GM21529 (cell line): ENCODE results near the gene POFUT1.
"Not testable (repeated sequence)": the region's sequence is repeated elsewhere in the genome, so short reads cannot be mapped to it uniquely, and the experiment has no call there.

ENCODE experiments used
- ATAC-seq: cut with Tn5 transposase; IDR thresholded peaks from one replicate; pipeline ENCODE4 v1.9.1; 2021; ENCODE audit not compliant: unreplicated experiment

Gene POFUT1

GRCh38 chr20:32188376-32189122, 19.1 kb upstream of the POFUT1 start:
- ATAC-seq, result no peak

GRCh38 chr20:32189123-32189410, 18.6 kb upstream of the POFUT1 start:
- no peak for ATAC-seq

- ATAC-seq, result no peak
Measured at GRCh38 chr20:32189691-32190615, 17.7 kb upstream of the POFUT1 start.

GRCh38 chr20:32190616-32191415, 16.9 kb upstream of the POFUT1 start:
- no peak for ATAC-seq

GRCh38 chr20:32191422-32191821, 16.3 kb upstream of the POFUT1 start:
- ATAC-seq, result no peak

- ATAC-seq, result no peak
Measured at GRCh38 chr20:32191873-32192272, 15.8 kb upstream of the POFUT1 start.

GRCh38 chr20:32192698-32193097, 15.0 kb upstream of the POFUT1 start:
- no peak for ATAC-seq

- not testable (repeated sequence) for ATAC-seq
Measured at GRCh38 chr20:32193336-32193735, 14.3 kb upstream of the POFUT1 start.

- ATAC-seq, result no peak
Measured at GRCh38 chr20:32193996-32194395, 13.7 kb upstream of the POFUT1 start.

GRCh38 chr20:32195581-32195980, 12.1 kb upstream of the POFUT1 start:
- ATAC-seq, result no peak

- ATAC-seq, result not testable (repeated sequence)
Measured at GRCh38 chr20:32196613-32197012, 11.1 kb upstream of the POFUT1 start.

- ATAC-seq, result not testable (repeated sequence)
Measured at GRCh38 chr20:32197136-32197535, 10.5 kb upstream of the POFUT1 start.

- ATAC-seq, result no peak
Measured at GRCh38 chr20:32199006-32199405, 8.7 kb upstream of the POFUT1 start.

- no peak for ATAC-seq
Measured at GRCh38 chr20:32201296-32201976, 6.2 kb upstream of the POFUT1 start.

GRCh38 chr20:32201977-32202363, 5.7 kb upstream of the POFUT1 start:
- ATAC-seq, result no peak

- no peak for ATAC-seq
Measured at GRCh38 chr20:32203356-32204204, 4.1 kb upstream of the POFUT1 start.

GRCh38 chr20:32204205-32205109, 3.2 kb upstream of the POFUT1 start:
- ATAC-seq, result no peak

- no peak for ATAC-seq
Measured at GRCh38 chr20:32205110-32205842, 2.4 kb upstream of the POFUT1 start.
